ENCODE data around the gene NUP93.
"Not testable (repeated sequence)": the region's sequence is repeated elsewhere in the genome, so short reads cannot be mapped to it uniquely, and the experiment has no call there.

NUP93 gene

GRCh38 chr16:56870276-56870888 is 140.5 kb downstream of the NUP93 start:
- DNase-seq (ENCODE audit: low spot score), result no peak

GRCh38 chr16:56871172-56871593 is 141.3 kb downstream of the NUP93 start:
- DNase-seq (ENCODE audit: low spot score), result peak; percentile 67

DNA sequence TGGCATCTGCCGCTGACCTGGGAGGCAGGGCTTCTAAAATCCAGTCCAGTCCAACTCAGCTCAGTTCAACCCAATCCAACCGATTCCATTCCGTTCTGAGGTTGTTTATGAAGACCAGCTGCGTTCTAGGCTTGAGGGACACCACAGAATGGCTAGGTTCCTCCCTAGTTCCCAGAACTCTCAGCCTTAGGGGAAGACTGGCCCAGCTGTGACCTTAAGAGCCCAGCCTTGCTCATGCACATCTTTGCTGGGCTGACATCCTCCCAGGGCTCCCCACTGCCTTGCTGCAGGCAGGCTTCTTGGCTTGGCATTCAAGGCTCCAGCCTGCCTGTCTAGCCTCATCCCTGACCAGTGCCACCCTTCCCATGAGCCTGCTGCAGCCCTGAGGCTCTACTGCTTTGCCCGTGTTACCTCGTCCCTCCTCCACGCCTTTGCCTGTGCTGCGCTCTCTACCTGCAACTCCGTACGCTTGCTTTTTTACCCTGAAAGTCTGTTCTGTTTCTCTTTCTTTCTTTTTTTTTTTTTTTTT is 143.0 kb downstream of the NUP93 start:
- no peak for DNase-seq (ENCODE audit: low spot score)

GRCh38 chr16:56874800-56875199 is 144.9 kb downstream of the NUP93 start:
- no peak for DNase-seq (ENCODE audit: low spot score)

- DNase-seq (ENCODE audit: low spot score), result no peak
Observed at GRCh38 chr16:56876048-56876447, 146.1 kb downstream of the NUP93 start.

DNA sequence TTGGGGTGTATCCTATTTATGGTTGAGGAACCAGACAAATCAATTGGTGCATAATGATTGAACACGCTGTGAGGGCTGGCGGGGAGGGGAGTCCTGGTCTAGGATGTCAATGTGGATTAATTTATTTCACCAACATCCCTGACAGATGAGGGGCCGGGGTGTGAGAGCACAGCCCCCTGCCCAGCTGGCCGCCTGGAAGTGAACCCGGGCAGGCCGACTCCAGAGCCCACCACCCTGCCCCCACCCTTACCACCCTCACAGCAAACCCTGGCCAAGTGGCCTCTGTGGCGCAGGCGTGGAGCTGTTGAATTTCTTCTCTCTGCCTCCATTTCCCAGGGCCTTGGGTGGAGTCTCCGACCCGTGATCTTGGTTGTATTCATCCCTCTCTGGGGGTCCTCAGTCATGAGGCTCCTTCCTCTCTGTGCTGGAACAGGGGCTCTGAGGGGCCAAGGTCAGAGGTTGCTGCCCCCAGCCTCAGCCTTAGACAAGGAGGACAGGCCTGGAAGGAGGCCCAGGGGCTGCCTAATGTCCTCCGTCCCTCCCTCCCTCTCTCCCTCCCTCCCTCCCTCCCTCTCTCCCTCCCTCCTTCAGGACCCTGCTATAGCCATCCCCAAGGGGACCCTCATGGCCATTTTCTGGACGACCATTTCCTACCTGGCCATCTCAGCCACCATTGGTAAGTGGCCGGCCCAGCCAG is 147.7 kb downstream of the NUP93 start:
- no peak for DNase-seq (ENCODE audit: low spot score)

DNA sequence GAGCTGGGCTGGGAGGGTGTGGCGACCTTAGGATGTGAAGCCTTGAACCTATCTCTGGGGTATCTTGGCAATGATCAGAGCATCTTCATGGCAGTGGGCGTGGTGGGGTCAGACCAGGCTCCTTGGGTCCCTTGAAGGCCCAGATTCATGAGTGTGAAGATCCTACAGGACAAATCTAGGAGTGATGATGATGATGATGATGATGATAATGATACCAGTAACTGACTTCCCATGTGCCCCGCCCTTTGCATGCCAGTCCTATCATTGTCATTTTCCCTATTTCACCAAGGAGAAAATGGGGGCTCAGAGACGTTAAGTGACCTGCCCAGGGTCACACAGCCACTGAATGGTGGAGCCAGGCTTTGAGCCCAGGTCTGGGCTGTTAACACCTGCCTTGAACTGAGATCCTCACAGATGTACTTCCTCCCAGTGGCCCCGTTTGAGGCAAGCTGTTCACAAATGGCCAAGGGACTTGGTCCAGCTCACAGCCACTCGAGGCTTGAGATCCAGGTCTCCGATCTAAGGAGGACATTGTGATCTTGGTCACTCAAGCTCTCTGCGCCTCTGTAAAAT is 148.4 kb downstream of the NUP93 start:
- DNase-seq (ENCODE audit: low spot score), result no peak

DNA sequence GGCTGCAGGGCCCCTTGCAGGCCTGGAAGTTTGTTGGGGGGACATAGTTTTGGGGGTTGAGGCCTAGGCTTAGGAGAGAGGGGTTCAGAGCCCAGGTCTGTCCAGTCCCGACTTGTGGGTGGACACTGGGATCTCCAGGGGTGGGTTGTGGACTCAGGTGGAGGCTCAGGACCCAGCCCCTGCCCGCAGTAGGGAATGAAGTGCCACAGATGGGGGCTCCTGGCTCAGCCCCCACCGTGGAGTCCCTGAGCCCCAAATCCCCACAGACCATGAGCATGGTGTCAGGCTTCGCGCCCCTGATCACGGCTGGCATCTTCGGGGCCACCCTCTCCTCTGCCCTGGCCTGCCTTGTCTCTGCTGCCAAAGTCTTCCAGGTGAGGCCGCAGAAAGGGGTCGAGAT is 149.3 kb downstream of the NUP93 start:
- DNase-seq (ENCODE audit: low spot score), result no peak

- DNase-seq (ENCODE audit: low spot score), result no peak
Observed at GRCh38 chr16:56880176-56880575, 150.2 kb downstream of the NUP93 start.

GRCh38 chr16:56880685-56881084 is 150.8 kb downstream of the NUP93 start:
- DNase-seq (ENCODE audit: low spot score), result no peak

- no peak for DNase-seq (ENCODE audit: low spot score)
Observed at GRCh38 chr16:56882077-56882800, 152.3 kb downstream of the NUP93 start.

- no peak for DNase-seq (ENCODE audit: low spot score)
Observed at GRCh38 chr16:56883586-56883985, 153.7 kb downstream of the NUP93 start.

DNA sequence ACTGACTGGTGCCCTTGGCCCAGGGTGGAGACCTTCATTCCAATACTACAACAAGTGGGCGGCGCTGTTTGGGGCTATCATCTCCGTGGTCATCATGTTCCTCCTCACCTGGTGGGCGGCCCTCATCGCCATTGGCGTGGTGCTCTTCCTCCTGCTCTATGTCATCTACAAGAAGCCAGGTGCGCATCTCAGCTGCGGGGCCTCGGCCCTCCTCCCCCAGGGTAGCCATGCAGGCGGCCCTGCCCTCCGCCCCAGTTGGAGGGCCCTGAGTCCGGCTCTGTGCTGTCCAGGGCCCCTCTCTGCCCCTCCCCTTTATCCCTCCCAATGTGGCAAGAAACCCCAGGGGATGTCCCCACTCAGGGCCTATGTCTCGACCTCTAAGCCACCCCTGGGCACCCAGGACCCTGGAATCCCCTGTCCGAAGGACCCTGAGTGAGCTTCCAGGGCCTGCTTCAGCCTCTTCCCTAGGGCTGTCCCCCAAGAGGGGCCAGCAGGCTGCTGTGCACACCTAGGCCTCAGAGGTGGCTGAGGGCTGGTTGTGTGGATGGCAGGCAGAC is 154.2 kb downstream of the NUP93 start:
- no peak for DNase-seq (ENCODE audit: low spot score)

- not testable (repeated sequence) for DNase-seq (ENCODE audit: low spot score)
Observed at GRCh38 chr16:56884929-56885328, 155.0 kb downstream of the NUP93 start.

DNA sequence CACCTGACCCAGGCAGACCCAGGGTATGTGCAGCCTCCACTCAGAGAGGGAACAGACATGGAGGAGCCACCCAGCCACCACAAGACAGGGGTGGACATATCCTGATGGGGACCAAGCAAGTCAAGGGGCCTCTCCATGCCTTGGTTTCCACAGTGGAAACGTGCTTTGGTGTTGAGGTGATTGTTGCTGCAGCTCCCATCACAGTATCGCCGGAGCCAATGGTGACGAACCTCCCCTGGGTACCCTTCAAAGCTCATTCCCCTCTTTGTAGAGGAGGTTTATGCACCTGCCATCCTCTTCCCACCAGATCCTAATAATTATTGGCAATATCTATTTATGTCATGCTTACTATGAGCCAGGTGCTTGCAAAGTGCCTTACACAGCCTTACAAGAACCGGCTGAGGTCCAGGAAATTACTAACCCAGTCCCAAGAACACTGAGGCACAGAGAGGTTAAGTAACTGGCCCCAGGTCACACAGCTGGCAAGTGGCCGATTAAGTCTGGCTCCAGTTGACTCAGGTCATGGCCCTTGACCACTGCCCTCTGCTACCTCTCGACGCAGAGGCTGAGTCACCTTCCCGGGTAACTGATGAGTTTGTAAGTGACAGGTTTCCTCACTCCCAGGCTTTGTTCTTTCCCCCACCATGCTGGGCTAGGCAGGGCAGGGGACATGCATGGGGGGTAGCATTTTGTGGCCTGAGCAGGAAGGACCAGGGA is 155.7 kb downstream of the NUP93 start:
- DNase-seq (ENCODE audit: low spot score), result no peak

DNA sequence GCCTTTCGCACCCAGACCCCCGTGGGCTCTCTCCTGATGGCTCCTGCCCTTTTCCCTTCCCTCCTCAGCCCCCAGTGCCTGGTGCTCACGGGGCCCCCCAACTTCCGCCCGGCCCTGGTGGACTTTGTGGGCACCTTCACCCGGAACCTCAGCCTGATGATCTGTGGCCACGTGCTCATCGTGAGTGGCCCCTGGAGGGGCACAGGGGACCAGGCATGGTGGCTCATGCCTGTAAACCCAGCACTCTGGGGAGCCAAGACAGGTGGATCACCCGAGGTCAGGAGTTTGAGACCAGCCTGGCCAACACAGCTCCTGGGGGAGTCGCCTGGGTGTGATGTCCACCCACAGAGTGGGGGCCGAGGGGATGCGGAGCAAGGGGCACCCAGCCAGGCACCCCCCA is 156.4 kb downstream of the NUP93 start:
- no peak for DNase-seq (ENCODE audit: low spot score)

DNA sequence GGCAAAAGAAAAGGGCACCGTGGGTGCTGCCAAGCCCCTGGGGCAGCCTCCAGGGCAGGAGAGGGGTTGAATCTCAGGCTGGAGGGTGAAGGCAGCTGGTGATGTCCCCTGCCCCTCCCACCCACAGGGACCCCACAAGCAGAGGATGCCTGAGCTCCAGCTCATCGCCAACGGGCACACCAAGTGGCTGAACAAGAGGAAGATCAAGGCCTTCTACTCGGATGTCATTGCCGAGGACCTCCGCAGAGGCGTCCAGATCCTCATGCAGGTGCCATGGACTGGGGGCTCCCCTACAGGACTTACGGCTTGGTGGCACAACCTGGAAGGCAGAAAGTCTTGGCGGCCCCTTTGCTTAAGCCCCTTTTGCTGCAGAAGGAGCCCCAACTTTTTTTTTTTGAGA is 156.9 kb downstream of the NUP93 start:
- DNase-seq (ENCODE audit: low spot score), result no peak

GRCh38 chr16:56888806-56889205 is 158.9 kb downstream of the NUP93 start:
- no peak for DNase-seq (ENCODE audit: low spot score)

- DNase-seq (ENCODE audit: low spot score), result no peak
Observed at GRCh38 chr16:56889206-56889605, 159.3 kb downstream of the NUP93 start.

- DNase-seq (ENCODE audit: low spot score), result no peak
Observed at GRCh38 chr16:56891685-56892084, 161.8 kb downstream of the NUP93 start.

DNA sequence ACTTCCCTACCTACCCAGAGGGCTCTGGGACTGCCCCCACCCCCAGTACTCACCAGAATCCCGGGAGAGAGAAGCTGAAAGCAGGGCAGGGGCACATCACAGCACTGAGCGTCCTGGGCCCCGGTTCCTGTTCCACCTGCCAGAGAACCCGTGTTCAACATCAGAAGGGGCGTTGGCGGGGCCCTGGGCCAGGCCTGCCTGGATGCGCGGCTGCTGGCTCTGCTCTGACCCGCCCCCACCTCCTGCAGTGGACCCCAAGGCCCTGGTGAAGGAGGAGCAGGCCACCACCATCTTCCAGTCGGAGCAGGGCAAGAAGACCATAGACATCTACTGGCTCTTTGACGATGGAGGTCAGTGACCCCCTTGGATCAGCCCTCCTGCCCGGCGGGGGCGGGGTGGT is 162.8 kb downstream of the NUP93 start:
- no peak for DNase-seq (ENCODE audit: low spot score)

All from GM03348 (cell line).